IMR-90 (cell line): Measurements from ENCODE around the gene ACACA.

Experiments used
- BHLHE40 ChIP-seq: fragments of 150-350 bp; IDR thresholded peaks from 2 replicates; pipeline ENCODE4 v1.6.1; 2016; ENCODE audit warnings: mild to moderate bottlenecking, low read depth, low read length
- CEBPB ChIP-seq: IDR thresholded peaks from 2 replicates; pipeline ENCODE4 v1.6.1; 2012; ENCODE audit warnings: low read depth, low read length, improper control_type of control experiment
- CHD1 ChIP-seq: IDR thresholded peaks from 2 replicates; pipeline ENCODE4 v1.6.1; 2012; ENCODE audit warnings: low read depth, low read length, improper control_type of control experiment
- ELK1 ChIP-seq: fragments of 150-350 bp; IDR thresholded peaks from 2 replicates; pipeline ENCODE4 v1.6.1; 2016; ENCODE audit warnings: low read depth, mild to moderate bottlenecking, low read length, moderate library complexity, borderline replicate concordance
- FOS ChIP-seq: fragments of 150-350 bp; IDR thresholded peaks from 2 replicates; pipeline ENCODE4 v1.6.1; 2016; ENCODE audit warnings: low read depth, low read length
- MAZ ChIP-seq: IDR thresholded peaks from 2 replicates; pipeline ENCODE4 v1.6.1; 2012; ENCODE audit warnings: low read depth, mild to moderate bottlenecking, low read length, improper control_type of control experiment, moderate library complexity, borderline replicate concordance
- MXI1 ChIP-seq: IDR thresholded peaks from 2 replicates; pipeline ENCODE4 v1.6.1; 2012; ENCODE audit warnings: low read depth, mild to moderate bottlenecking, low read length, moderate library complexity, borderline replicate concordance
- POLR2A ChIP-seq: IDR thresholded peaks from 2 replicates; pipeline ENCODE4 v1.6.1; 2012; ENCODE audit warnings: mild to moderate bottlenecking, low read depth, low read length
- RAD21 ChIP-seq: IDR thresholded peaks from 2 replicates; pipeline ENCODE4 v1.6.1; 2012; ENCODE audit warnings: low read length, improper control_type of control experiment
- RFX5 ChIP-seq: IDR thresholded peaks from 2 replicates; pipeline ENCODE4 v1.8.0; 2012; ENCODE audit warnings: low read depth, mild to moderate bottlenecking, low read length, moderate library complexity
- SMC3 ChIP-seq: fragments of 150-350 bp; IDR thresholded peaks from 2 replicates; pipeline ENCODE4 v1.6.1; 2016; ENCODE audit warnings: low read depth, mild to moderate bottlenecking, antibody characterized with exemption, low read length, moderate library complexity
- TF ChIP-seq, protein P1 (sequence below): conservative IDR thresholded peaks from 2 replicates; pipeline ENCODE4 v1.5.1; 2012; ENCODE audit warnings: mild to moderate bottlenecking, low read depth, low read length, improper control_type of control experiment
- TF ChIP-seq, protein P2 (sequence below): fragments of 150-350 bp; IDR thresholded peaks from 2 replicates; pipeline ENCODE4 v1.6.1; 2017; ENCODE audit warnings: mild to moderate bottlenecking, antibody characterized with exemption, low read length, low read depth

DNA sequence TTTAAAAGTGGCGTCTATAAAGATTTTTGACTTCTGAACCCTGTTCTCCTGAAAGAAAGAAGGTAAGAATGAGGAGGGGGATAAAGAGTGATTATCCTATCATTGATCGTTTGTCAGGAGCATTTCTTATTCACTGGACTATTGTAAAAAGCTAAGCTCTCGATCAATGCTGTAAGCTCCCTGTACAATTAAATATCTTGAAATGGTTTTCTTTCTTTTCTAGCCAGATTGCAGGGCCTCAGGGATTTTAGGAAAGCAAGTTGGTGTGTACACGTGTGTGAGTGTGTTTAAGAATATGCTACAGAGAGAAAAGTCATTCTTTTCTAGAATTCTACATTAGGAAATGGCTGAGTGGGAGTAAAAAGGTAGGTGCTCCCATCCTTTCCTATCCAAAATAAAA is 303.4 kb downstream of the ACACA start:
- TF ChIP-seq, protein P1, sequence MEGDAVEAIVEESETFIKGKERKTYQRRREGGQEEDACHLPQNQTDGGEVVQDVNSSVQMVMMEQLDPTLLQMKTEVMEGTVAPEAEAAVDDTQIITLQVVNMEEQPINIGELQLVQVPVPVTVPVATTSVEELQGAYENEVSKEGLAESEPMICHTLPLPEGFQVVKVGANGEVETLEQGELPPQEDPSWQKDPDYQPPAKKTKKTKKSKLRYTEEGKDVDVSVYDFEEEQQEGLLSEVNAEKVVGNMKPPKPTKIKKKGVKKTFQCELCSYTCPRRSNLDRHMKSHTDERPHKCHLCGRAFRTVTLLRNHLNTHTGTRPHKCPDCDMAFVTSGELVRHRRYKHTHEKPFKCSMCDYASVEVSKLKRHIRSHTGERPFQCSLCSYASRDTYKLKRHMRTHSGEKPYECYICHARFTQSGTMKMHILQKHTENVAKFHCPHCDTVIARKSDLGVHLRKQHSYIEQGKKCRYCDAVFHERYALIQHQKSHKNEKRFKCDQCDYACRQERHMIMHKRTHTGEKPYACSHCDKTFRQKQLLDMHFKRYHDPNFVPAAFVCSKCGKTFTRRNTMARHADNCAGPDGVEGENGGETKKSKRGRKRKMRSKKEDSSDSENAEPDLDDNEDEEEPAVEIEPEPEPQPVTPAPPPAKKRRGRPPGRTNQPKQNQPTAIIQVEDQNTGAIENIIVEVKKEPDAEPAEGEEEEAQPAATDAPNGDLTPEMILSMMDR = no peak
- TF ChIP-seq POLR2A (no peak), MAZ (no peak), BHLHE40 (no peak), RFX5 (no peak), ELK1 (no peak), RAD21 (no peak), MXI1 (no peak), CHD1 (no peak), SMC3 (no peak), FOS (no peak), CEBPB (no peak)
- TF ChIP-seq, protein P2, sequence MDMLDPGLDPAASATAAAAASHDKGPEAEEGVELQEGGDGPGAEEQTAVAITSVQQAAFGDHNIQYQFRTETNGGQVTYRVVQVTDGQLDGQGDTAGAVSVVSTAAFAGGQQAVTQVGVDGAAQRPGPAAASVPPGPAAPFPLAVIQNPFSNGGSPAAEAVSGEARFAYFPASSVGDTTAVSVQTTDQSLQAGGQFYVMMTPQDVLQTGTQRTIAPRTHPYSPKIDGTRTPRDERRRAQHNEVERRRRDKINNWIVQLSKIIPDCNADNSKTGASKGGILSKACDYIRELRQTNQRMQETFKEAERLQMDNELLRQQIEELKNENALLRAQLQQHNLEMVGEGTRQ = no peak
